Right lobe of liver (tissue), 4 donors: Measurements from ENCODE around the gene ERG28.

Experiments used
- CTCF ChIP-seq, 4 donors: fragments of 200-600 bp in 3 of 4; fragments of 450-650 bp in 1 of 4; IDR thresholded peaks; one replicate each; pipeline versions ENCODE4 v1.5.1 to v1.8.0; 2016 to 2022; ENCODE audit warnings: antibody characterized with exemption in 4 of 4, mild to moderate bottlenecking in 2 of 4
- POLR2A ChIP-seq: fragments of 450-650 bp; IDR thresholded peaks from one replicate; pipeline ENCODE4 v1.6.1; 2017; ENCODE audit warnings: antibody characterized with exemption, mild to moderate bottlenecking
- donor health status: DM: no; HTN: no; CAD: no.
- donor health status: DM: no; HTN: no; CAD: no.
- donor health status: DM: no; HTN: yes; CAD: no.

GRCh38 chr14:75636100-75636692, 24.5 kb downstream of the ERG28 start:
- no peak for TF ChIP-seq CTCF (IDR thresholded peaks at IDR 0.05)
- no peak for TF ChIP-seq POLR2A
